Stimulated activated CD8-positive, alpha-beta memory T cell treated with anti-CD3 and anti-CD28 coated beads, Interleukin-15, amount 100 ng/mL, for 24 hours (primary cell): ENCODE results near the gene PDPR.
"Not testable (repeated sequence)": the region's sequence is repeated elsewhere in the genome, so short reads cannot be mapped to it uniquely, and the experiment has no call there.

Experiments
- DNase-seq: peaks from one replicate; pipeline ENCODE4 v3.0.0-alpha.2; 2020; ENCODE audit warnings: low read depth

The PDPR gene

GRCh38 chr16:70162041-70162451 is 47.9 kb downstream of the PDPR start:
- no peak for DNase-seq

GRCh38 chr16:70163596-70163995 is 49.5 kb downstream of the PDPR start:
- no peak for DNase-seq

GRCh38 chr16:70166688-70167087 is 52.6 kb downstream of the PDPR start:
- DNase-seq: not testable (repeated sequence)

DNA sequence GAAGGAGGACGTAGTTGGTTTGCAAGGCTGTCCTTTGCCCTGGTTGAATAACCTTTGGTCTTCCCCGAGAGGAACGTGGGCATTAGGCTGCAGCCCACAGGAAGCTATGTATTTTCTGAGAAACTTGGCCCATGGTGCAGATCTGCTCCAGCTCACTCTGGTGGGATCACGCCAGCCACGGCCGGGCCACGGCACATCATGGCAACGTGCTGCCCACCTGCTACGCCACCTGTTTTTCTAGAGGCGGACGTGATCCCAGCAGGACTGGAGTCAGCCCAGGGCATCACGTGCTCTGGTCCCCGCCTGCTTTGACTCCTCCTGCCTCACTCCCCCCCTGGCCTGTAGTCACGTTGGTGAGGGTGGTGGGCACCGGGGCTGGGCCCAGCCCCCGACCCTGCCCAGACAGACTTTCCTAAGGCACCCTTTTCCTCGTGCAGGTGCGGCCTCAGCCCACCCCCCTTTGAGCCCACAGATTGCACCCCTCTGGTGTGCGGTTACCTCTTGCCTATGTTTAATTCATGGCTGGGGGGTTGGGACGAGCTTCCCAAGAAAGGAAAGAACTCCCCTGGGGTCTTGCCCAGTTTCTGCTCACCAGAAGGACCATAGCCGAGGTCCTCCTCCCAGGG is 59.2 kb downstream of the PDPR start, which contains the start of gene CLEC18C:
TSS of gene CLEC18C (plus strand) at position 576 of the 626 bp plus-strand sequence. CDS start 492 bp downstream, outside the sequence.
- DNase-seq: not testable (repeated sequence)

DNA sequence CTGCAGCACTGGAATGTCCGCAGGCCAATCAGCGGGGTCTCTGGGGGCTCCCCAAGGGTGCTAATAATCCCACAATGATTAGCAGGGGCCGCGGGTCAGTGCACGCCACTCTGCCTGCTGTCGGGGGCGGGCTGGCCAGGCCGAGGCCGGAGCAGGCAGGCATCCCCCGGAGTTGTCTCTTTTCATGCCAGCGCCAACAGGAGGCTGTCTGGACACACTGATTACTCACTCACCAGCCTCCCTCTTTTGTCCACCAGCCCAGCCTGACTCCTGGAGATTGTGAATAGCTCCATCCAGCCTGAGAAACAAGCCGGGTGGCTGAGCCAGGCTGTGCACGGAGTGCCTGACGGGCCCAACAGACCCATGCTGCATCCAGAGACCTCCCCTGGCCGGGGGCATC is 59.8 kb downstream of the PDPR start:
- DNase-seq: not testable (repeated sequence)

GRCh38 chr16:70174387-70174932 is 60.3 kb downstream of the PDPR start:
- not testable (repeated sequence) for DNase-seq

DNA sequence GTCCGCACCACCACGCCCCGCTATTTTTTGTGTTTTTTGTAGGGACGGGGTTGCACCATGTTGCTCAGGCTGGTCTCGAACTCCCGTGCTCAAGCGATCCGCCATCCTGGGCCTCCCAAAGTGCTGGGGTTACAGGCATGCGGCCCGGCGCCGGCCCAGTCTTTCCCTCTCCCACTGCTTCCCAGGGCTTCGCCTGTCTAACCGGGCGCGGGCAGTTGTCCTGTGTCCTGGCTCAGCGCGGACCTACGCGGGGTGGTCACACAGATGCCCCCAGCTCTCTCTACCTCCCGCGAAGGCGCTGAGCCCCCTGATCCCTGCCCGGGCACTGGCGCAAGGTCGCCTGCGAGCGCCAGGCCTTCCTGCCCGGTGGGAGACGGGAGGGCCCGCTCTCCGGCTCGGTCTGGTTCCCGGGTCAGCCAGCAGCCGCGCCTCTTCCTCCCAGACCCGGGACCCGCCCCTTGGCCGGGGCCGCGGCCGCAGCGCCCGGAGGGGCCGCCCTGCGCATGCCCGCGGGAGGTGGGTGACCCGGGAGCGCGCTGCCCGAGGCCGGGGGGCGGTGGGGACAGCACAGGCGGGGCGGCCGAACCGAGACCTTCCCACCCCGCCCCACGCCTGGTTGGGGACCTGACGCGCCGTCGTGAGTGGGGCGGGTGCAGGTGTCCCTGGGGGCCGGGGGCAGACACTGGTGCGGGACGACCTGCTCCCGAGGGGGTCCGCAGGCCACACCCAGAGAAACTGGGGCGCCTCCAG is 73.9 kb downstream of the PDPR start:
- DNase-seq: not testable (repeated sequence)

GRCh38 chr16:70188608-70188915 is 74.4 kb downstream of the PDPR start:
- DNase-seq: not testable (repeated sequence)

DNA sequence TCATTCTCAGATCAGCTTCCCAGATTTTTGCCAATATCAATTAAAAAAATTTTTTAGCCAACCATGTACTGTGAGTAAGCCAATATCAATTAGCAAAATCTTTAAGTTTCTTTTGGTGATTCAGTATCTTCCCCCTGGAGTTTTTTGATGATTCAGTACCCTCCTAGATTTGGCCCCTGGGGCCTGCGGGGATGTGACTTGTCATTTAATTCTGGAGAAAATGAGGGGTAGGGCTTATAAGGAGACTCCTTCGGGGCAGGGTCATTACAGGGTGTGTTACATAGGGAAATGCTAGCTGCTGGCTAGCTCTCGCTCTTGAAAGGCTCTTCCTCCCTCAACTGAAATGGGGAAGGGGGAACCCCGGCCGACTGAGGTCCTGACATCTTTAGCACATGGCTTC is 76.4 kb downstream of the PDPR start:
- not testable (repeated sequence) for DNase-seq

GRCh38 chr16:70196683-70197300 is 82.7 kb downstream of the PDPR start:
- not testable (repeated sequence) for DNase-seq

GRCh38 chr16:70197611-70198010 is 83.5 kb downstream of the PDPR start:
- not testable (repeated sequence) for DNase-seq

DNA sequence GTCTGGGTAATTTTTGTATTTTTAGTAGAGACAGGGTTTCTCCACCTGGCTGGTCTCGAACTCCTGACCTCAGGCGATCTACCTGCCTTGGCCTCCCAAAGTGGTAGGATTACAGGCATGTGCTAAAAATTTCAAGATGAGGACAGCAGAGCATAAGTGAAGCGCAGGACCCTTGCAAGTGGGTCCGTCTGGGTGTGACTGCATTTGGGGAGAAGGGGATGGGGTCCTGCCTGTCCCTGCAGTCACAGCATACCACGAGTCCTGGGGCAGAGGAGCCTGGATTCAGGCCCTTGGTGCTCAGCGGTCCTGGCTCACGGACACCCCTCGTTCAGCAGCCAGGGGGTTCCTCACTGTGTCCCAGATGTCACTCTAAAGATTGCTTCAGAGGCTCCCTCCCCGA is 84.1 kb downstream of the PDPR start:
- DNase-seq: not testable (repeated sequence)

GRCh38 chr16:70198666-70199065 is 84.5 kb downstream of the PDPR start:
- DNase-seq: not testable (repeated sequence)

DNA sequence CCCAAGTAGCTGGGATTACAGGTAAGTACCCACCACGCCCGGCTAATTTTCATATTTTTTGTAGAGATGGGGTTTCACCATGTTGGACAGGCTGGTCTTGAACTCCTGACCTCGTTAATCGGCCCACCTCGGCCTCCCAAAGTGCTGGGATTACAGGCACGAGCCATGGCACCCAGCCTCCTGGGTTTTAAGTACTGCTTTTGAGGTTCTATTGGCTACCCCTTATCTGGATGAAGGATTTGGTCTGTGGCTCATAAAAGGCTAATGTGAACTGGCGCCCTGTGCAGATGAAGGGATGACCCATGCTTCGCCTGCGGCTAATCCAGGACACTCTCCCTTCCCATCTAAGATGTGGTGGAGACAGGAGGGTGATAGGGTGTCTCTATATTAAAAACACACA is 85.0 kb downstream of the PDPR start:
- not testable (repeated sequence) for DNase-seq

DNA sequence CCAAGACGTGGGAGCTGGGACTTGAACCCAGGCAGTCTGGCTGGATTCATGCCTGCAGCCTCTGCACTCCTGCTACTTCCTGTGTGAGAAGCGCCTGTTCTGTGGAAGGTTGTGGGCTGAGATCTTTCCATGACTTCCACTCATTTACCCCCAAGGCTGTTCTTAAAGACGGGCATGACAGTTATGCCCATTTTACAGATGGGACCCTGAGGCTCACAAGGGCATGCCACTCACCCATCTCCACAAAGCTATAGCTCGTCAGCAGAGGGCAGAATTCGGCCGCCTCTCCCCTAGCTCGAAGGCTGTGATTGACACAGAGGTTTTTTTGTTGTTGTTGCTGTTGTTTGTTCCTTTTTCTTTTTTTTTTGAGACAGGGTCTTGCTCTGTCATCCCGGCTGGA is 85.9 kb downstream of the PDPR start:
- not testable (repeated sequence) for DNase-seq

GRCh38 chr16:70203508-70203907 is 89.4 kb downstream of the PDPR start:
- DNase-seq: not testable (repeated sequence)

- not testable (repeated sequence) for DNase-seq
These were observed 89.9 kb downstream of the PDPR start for GRCh38 chr16:70204010-70204409.

DNA sequence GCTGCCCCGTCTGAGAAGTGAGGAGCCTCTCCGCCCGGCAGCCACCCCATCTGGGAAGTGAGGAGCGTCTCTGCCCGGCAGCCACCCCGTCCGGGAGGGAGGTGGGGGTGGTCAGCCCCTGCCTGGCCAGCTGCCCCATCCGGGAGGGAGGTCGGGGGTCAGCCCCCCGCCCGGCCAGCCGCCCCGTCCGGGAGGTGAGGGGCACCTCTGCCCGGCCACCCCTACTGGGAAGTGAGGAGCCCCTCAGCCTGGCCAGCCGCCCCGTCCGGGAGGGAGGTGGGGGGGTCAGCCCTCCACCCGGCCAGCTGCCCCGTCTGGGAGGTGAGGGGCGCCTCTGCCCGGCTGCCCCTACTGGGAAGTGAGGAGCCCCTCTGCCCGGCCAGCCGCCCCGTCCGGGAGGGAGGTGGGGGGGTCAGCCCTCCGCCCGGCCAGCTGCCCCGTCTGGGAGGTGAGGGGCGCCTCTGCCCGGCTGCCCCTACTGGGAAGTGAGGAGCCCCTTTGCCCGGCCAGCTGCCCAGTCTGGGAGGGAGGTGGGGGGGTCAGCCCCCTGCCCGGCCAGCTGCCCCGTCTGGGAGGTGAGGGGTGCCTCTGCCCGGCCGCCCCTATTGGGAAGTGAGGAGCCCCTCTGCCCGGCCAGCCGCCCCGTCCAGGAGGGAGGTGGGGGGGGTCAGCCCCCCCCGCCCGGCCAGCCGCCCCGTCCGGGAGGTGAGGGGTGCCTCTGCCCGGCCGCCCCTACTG is 90.7 kb downstream of the PDPR start:
- not testable (repeated sequence) for DNase-seq

DNA sequence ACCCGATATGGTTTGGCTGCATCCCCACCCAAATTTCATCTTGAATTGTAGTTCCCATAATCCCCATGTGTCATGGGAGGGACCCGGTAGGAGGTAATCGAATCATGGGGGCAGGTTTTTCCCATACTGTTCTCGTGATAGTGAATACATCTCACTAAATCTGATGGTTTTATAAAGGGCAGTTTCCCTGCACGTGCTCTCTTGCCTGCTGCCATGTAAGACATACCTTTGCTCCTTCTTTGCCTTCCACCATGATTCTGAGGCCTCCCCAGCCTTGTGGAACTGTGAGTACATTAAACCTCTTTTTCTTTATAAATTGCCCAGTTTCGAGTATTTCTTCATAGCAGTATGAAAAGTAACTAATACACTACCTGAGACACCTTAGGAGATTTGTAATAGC is 92.2 kb downstream of the PDPR start:
- DNase-seq: not testable (repeated sequence)
